HepG2 (cell line): ENCODE measurements around the gene CTTNBP2NL. TPM values are rescaled to one million over a fixed set of nuclear protein-coding genes. Genes with fewer than 3 reads are reported as not detected.

Experiments
- ATAC-seq: fragments of 200-7000 bp; cut with Tn5 transposase; 3 replicates; pipeline ENCODE4 v1.9.1; 2020; ENCODE audit warnings: mild to moderate bottlenecking, moderate library complexity
- BruUV-seq: library from RNA; stranded (reverse); fragments of 400-500 nt; replicated peaks from 2 replicates; lab custom pipeline; 2021; lab: Mats Ljungman, UMichigan
- CTCF ChIA-PET: fragments of 300-600 bp; formaldehyde crosslinking; extraction: SDS; loops from one replicate; lab custom pipeline; 2021; ENCODE audit warnings: low total read pairs, inconsistent platforms, low intra/inter-chr PET ratio; lab: Yijun Ruan, JAX
- POLR2A ChIA-PET: fragments of 350-600 bp; sonication (Branson Sonifier 250); formaldehyde crosslinking; loops from one replicate; lab custom pipeline; 2020; ENCODE audit warnings: antibody characterized with exemption, inconsistent platforms; lab: Yijun Ruan, JAX
- DNase-seq: peaks from one replicate; pipeline ENCODE4 v3.0.0-alpha.2; 2015; ENCODE audit warnings: low spot score
- FAIRE-seq: peaks from 3 replicates; lab custom pipeline; 2011; peaks lifted over from hg19 to GRCh38; lab: Jason Lieb, UNC
- H2AFZ ChIP-seq: one replicate; pipeline ENCODE4 v1.6.1; 2011; ENCODE audit warnings: low read length, inconsistent platforms
- H3K27ac ChIP-seq: fragments of 300-600 bp; 3 replicates; pipeline ENCODE4 v1.8.0; 2011; ENCODE audit warnings: mixed run types, mild to moderate bottlenecking, mixed read lengths, low read length, inconsistent platforms; ENCODE audit not compliant: insufficient read depth; ENCODE audit errors: extremely low read length
- H3K27me3 ChIP-seq, 2 experiments: fragments of 200-600 bp in 1 of 2; 2 replicates in 1 of 2; 3 replicates in 1 of 2; pipeline versions ENCODE4 v1.6.0 to v1.8.0; 2011; ENCODE audit warnings: low read length in 2 of 2, mild to moderate bottlenecking in 2 of 2, moderate library complexity in 2 of 2, inconsistent platforms in 1 of 2; ENCODE audit not compliant: insufficient read depth in 2 of 2, control insufficient read depth in 1 of 2
- H3K36me3 ChIP-seq, 2 experiments: fragments of 200-600 bp in 1 of 2; replicated peaks in 1 of 2; 2 replicates in 1 of 2; 3 replicates in 1 of 2; pipeline versions ENCODE4 v1.5.1 to v1.8.0; 2011; ENCODE audit warnings: low read length in 2 of 2, inconsistent platforms in 1 of 2; ENCODE audit not compliant: insufficient read depth in 2 of 2, control insufficient read depth in 1 of 2
- H3K4me1 ChIP-seq: 2 replicates; pipeline ENCODE4 v1.5.1; 2012; ENCODE audit warnings: low read length, inconsistent platforms; ENCODE audit not compliant: insufficient read depth
- H3K4me2 ChIP-seq: 2 replicates; pipeline ENCODE4 v1.6.0; 2011; ENCODE audit warnings: low read depth, low read length, inconsistent platforms
- H3K4me3 ChIP-seq, 3 experiments: fragments of 200-600 bp in 1 of 3; sonication (generic), shearing (Covaris generic) in 1 of 3; replicated peaks in 1 of 3; 2 replicates each; pipeline ENCODE4 v1.5.1; 2011 to 2016; ENCODE audit warnings: low read length in 3 of 3, inconsistent platforms in 2 of 3, low read depth in 2 of 3, mild to moderate bottlenecking in 2 of 3, control low read depth in 1 of 3, mixed read lengths in 1 of 3; ENCODE audit not compliant: insufficient read depth in 1 of 3
- H3K79me2 ChIP-seq: one replicate; pipeline ENCODE4 v1.6.1; 2011; ENCODE audit warnings: low read length, inconsistent platforms; ENCODE audit not compliant: insufficient read depth
- H3K9ac ChIP-seq: 2 replicates; pipeline ENCODE4 v1.6.0; 2011; ENCODE audit warnings: mild to moderate bottlenecking, low read depth, low read length, inconsistent platforms; ENCODE audit not compliant: insufficient read depth
- H3K9me3 ChIP-seq: 2 replicates; pipeline ENCODE4 v1.5.1; 2012; ENCODE audit warnings: mild to moderate bottlenecking, low read length
- H4K20me1 ChIP-seq: 2 replicates; pipeline ENCODE4 v1.6.0; 2011; ENCODE audit warnings: inconsistent platforms, mild to moderate bottlenecking, low read length, moderate library complexity; ENCODE audit not compliant: insufficient read depth
- AHR ChIP-seq: IDR thresholded peaks from 2 replicates; pipeline ENCODE4 v1.6.1; 2018; ENCODE audit warnings: missing genetic modification reagents, missing compliant biosample characterization
- ARHGAP35 ChIP-seq: sonication (generic); formaldehyde crosslinking; IDR thresholded peaks from 2 replicates; pipeline ENCODE4 v1.9.0; 2022; ENCODE audit warnings: mild to moderate bottlenecking, inconsistent platforms, moderate library complexity, missing genetic modification reagents, borderline replicate concordance
- CEBPG ChIP-seq: IDR thresholded peaks from 2 replicates; pipeline ENCODE4 v1.6.1; 2016
- KLF9 ChIP-seq: IDR thresholded peaks from 2 replicates; pipeline ENCODE4 v1.6.1; 2016; ENCODE audit warnings: low read depth
- MYC ChIP-seq: sonication (generic); formaldehyde crosslinking; IDR thresholded peaks from 2 replicates; pipeline ENCODE4 v1.9.0; 2021; ENCODE audit warnings: missing genetic modification reagents, borderline replicate concordance
- REPIN1 ChIP-seq: sonication (generic); formaldehyde crosslinking; IDR thresholded peaks from 2 replicates; pipeline ENCODE4 v1.8.0; 2022; ENCODE audit warnings: missing genetic modification reagents, low read depth, mild to moderate bottlenecking, borderline replicate concordance
- ZBTB20 ChIP-seq: sonication (generic); formaldehyde crosslinking; IDR thresholded peaks from 2 replicates; pipeline ENCODE4 v1.8.1; 2023; ENCODE audit warnings: missing genetic modification reagents, low read depth, mild to moderate bottlenecking, borderline replicate concordance
- ZNF274 ChIP-seq: sonication (generic); formaldehyde crosslinking; IDR thresholded peaks from 2 replicates; pipeline ENCODE4 v1.5.1; 2020; ENCODE audit warnings: mild to moderate bottlenecking, missing genetic modification reagents
- ZNF292 ChIP-seq: sonication (generic); formaldehyde crosslinking; IDR thresholded peaks from 2 replicates; pipeline ENCODE4 v1.8.1; 2022; ENCODE audit warnings: mild to moderate bottlenecking, low read depth, missing genetic modification reagents, borderline replicate concordance
- ZNF546 ChIP-seq: sonication (generic); formaldehyde crosslinking; conservative IDR thresholded peaks from 2 replicates; pipeline ENCODE4 v1.8.1; 2023; ENCODE audit warnings: mild to moderate bottlenecking, missing genetic modification reagents
- ZNF577 ChIP-seq: sonication (generic); formaldehyde crosslinking; IDR thresholded peaks from 2 replicates; pipeline ENCODE4 v1.4.0; 2020; ENCODE audit warnings: mild to moderate bottlenecking, low read depth, missing genetic modification reagents, borderline replicate concordance
- ZNF589 ChIP-seq: sonication (generic); formaldehyde crosslinking; conservative IDR thresholded peaks from 2 replicates; pipeline ENCODE4 v1.8.0; 2022; ENCODE audit warnings: mild to moderate bottlenecking, moderate library complexity, missing genetic modification reagents
- ZNF839 ChIP-seq: sonication (generic); formaldehyde crosslinking; IDR thresholded peaks from 2 replicates; pipeline ENCODE4 v1.4.0; 2020; ENCODE audit warnings: missing genetic modification reagents, mild to moderate bottlenecking, borderline replicate concordance
- ZNF883 ChIP-seq: sonication (generic); formaldehyde crosslinking; IDR thresholded peaks from 2 replicates; pipeline ENCODE4 v1.5.1; 2020; ENCODE audit warnings: mild to moderate bottlenecking, missing genetic modification reagents; ENCODE audit errors: not compliant biosample characterization
- ZSCAN22 ChIP-seq: sonication (generic); formaldehyde crosslinking; IDR thresholded peaks from 2 replicates; pipeline ENCODE4 v1.4.0; 2020; ENCODE audit warnings: mild to moderate bottlenecking, missing genetic modification reagents
- ZSCAN30 ChIP-seq: sonication (generic); formaldehyde crosslinking; IDR thresholded peaks from 2 replicates; pipeline ENCODE4 v1.5.0; 2020; ENCODE audit warnings: mild to moderate bottlenecking, missing genetic modification reagents
- WGBS: methylation state at CpG from one replicate; pipeline ENCODE4 v1.1.6; 2017; ENCODE audit warnings: low lambda C conversion rate; 5-methylcytosine and 5-hydroxymethylcytosine counted together
- in situ Hi-C: cut with HindIII; loops from 2 replicates; pipeline ENCODE4 v1.10.0; 2017; ENCODE audit warnings: low pct_unique_long_range_greater_than_20kb; ENCODE audit not compliant: extremely low pct_ligation_motif_present
- intact Hi-C: fragments of 100-400 bp; cut with micrococcal nuclease; formaldehyde crosslinking; loops from one replicate; pipeline ENCODE4 v1.10.0; 2022; ENCODE audit not compliant: unreplicated experiment
- polyA plus RNA-seq, 8 experiments: library from polyadenylated mRNA; depleted of rRNA in 3 of 8; stranded (reverse) in 7 of 8; unstranded in 1 of 8; fragments of >200 nt; fragmentation: Illumina TruSeq in 4 of 8; extraction: Trizol in 4 of 8; gene quantifications; 2 replicates each; pipeline versions ENCODE4 v1.2.1 to v1.2.3, GENCODE V29; 2011 to 2016; ENCODE audit warnings: low read depth in 4 of 8, missing spikeins in 1 of 8, mixed read lengths in 1 of 8; ENCODE audit not compliant: insufficient read depth in 1 of 8
- total RNA-seq, 5 experiments: library from RNA; depleted of rRNA; stranded (reverse); fragments of >200 nt; fragmentation: Illumina TruSeq; extraction: Trizol; gene quantifications; 2 replicates each; pipeline ENCODE4 v1.2.3, GENCODE V29; 2016; ENCODE audit warnings: low read depth in 1 of 5
- TF ChIP-seq, protein P1 (sequence below): sonication (generic); formaldehyde crosslinking; IDR thresholded peaks from 2 replicates; pipeline ENCODE4 v1.4.0; 2020; ENCODE audit warnings: mild to moderate bottlenecking, missing genetic modification reagents, borderline replicate concordance
- TF ChIP-seq, protein P2 (sequence below): sonication (generic); formaldehyde crosslinking; IDR thresholded peaks from 2 replicates; pipeline ENCODE4 v1.5.0; 2020; ENCODE audit warnings: mild to moderate bottlenecking, missing genetic modification reagents, moderate library complexity

The CTTNBP2NL gene
- total and polyA plus RNA-seq, 2 of the 13 experiments (the other 11 are each of a cell fraction or from before 2014, with no cell fraction given) = 2.1 to 4.1 TPM

DNA sequence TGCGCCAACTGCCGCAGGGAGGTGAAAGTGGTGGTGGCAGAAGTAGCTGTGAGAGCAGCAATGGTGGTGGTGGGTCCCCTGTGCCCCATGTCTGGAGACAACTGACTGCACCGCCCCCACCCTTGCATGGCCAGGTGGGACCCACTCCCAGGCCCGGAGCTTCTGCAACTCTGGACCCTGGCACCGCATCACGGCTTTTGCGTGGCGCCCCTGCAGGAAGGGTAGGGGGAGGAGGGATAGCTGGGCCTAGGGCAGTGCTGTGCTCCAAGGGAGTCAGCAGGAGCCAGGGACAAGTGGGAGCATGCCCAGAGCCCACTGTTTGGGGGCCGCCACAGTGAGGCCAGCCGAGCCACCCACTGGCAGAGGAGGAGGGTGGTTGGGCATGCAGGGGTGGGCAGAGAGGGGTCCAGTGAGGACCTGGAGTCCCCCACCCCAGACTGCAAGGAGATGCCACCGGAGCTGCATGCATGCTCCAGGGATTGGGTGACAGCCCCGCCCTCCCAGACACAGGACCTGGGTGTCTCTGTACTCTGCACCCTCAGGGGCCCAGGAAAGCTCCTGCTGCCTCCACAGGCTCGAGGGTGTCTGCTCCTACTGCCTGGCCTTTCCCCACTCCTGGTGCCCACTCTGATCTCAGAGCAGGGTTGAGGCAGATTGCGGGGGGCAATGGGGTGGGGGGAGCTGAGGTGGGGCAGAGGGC is 9.8 kb upstream of the CTTNBP2NL start:
- Histone ChIP-seq H4K20me1 (no peaks in the 10 kb centered on the region), H3K27ac (no peak overlapping the region), H3K9me3 (no peaks in the 10 kb centered on the region), H3K9ac (no peak overlapping the region), H3K4me3 (peak overlapping the region in 1 of 3 experiments; percentile 60; a peak in 2 of 6 replicates), H3K27me3 (peaks cover 0 to 12% of the 10 kb centered on the region in 2 experiments; a peak in 1 of 5 replicates), H3K79me2 (no peaks in the 10 kb centered on the region), H3K4me1 (peaks cover 48% of the 10 kb centered on the region), H2AFZ (no peak overlapping the region), H3K4me2 (peak overlapping the region; percentile 79), H3K36me3 (no peaks in the 10 kb centered on the region)
- in situ Hi-C loops = no loop called here
- no peak for DNase-seq
- no peak for FAIRE-seq
- ChIA-PET POLR2A (no interaction called here), CTCF (no interaction called here)
- 30% methylated on average over 4 of the region's 14 CpGs for WGBS
- peak; percentile 82 for ATAC-seq
- no TSS peak for BruUV-seq
- intact Hi-C loops = no loop called here
- no peak for TF ChIP-seq ZNF883 (CRISPR knock-in tag)
- peak; percentile 73 for TF ChIP-seq ZNF292 (CRISPR knock-in tag)
- TF ChIP-seq AHR (CRISPR knock-in tag) = no peak
- TF ChIP-seq ZSCAN30 (CRISPR knock-in tag) = no peak
- TF ChIP-seq KLF9 (CRISPR knock-in tag) = no peak
- TF ChIP-seq ZBTB20 (CRISPR knock-in tag) = no peak
- TF ChIP-seq, protein P1, sequence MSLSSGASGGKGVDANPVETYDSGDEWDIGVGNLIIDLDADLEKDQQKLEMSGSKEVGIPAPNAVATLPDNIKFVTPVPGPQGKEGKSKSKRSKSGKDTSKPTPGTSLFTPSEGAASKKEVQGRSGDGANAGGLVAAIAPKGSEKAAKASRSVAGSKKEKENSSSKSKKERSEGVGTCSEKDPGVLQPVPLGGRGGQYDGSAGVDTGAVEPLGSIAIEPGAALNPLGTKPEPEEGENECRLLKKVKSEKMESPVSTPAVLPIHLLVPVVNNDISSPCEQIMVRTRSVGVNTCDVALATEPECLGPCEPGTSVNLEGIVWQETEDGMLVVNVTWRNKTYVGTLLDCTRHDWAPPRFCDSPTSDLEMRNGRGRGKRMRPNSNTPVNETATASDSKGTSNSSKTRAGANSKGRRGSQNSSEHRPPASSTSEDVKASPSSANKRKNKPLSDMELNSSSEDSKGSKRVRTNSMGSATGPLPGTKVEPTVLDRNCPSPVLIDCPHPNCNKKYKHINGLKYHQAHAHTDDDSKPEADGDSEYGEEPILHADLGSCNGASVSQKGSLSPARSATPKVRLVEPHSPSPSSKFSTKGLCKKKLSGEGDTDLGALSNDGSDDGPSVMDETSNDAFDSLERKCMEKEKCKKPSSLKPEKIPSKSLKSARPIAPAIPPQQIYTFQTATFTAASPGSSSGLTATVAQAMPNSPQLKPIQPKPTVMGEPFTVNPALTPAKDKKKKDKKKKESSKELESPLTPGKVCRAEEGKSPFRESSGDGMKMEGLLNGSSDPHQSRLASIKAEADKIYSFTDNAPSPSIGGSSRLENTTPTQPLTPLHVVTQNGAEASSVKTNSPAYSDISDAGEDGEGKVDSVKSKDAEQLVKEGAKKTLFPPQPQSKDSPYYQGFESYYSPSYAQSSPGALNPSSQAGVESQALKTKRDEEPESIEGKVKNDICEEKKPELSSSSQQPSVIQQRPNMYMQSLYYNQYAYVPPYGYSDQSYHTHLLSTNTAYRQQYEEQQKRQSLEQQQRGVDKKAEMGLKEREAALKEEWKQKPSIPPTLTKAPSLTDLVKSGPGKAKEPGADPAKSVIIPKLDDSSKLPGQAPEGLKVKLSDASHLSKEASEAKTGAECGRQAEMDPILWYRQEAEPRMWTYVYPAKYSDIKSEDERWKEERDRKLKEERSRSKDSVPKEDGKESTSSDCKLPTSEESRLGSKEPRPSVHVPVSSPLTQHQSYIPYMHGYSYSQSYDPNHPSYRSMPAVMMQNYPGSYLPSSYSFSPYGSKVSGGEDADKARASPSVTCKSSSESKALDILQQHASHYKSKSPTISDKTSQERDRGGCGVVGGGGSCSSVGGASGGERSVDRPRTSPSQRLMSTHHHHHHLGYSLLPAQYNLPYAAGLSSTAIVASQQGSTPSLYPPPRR (CRISPR knock-in tag) = 0 out of 2 replicates have a peak, but pooled peaks have one; percentile 42
- TF ChIP-seq CEBPG (CRISPR knock-in tag) = no peak
- 0 out of 2 replicates have a peak, but pooled peaks have one; percentile 35 for TF ChIP-seq ARHGAP35 (CRISPR knock-in tag)
- TF ChIP-seq ZNF274 = no peak
- TF ChIP-seq ZNF839 = 0 out of 2 replicates have a peak, but pooled peaks have one; percentile 28
- TF ChIP-seq, protein P2, sequence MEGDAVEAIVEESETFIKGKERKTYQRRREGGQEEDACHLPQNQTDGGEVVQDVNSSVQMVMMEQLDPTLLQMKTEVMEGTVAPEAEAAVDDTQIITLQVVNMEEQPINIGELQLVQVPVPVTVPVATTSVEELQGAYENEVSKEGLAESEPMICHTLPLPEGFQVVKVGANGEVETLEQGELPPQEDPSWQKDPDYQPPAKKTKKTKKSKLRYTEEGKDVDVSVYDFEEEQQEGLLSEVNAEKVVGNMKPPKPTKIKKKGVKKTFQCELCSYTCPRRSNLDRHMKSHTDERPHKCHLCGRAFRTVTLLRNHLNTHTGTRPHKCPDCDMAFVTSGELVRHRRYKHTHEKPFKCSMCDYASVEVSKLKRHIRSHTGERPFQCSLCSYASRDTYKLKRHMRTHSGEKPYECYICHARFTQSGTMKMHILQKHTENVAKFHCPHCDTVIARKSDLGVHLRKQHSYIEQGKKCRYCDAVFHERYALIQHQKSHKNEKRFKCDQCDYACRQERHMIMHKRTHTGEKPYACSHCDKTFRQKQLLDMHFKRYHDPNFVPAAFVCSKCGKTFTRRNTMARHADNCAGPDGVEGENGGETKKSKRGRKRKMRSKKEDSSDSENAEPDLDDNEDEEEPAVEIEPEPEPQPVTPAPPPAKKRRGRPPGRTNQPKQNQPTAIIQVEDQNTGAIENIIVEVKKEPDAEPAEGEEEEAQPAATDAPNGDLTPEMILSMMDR (CRISPR knock-in tag) = 0 out of 2 replicates have a peak, but pooled peaks have one; percentile 13
- no peak for TF ChIP-seq ZNF546 (CRISPR knock-in tag)
- TF ChIP-seq ZNF577 (CRISPR knock-in tag) = no peak
- no peak for TF ChIP-seq ZNF589 (CRISPR knock-in tag)
- 0 out of 2 replicates have a peak, but pooled peaks have one; percentile 31 for TF ChIP-seq REPIN1
- TF ChIP-seq MYC (CRISPR knock-in tag) = 0 out of 2 replicates have a peak, but pooled peaks have one; percentile 19
- TF ChIP-seq ZSCAN22 (CRISPR knock-in tag) = no peak
